ENCODE data around the gene FAM25C.
"Not testable (repeated sequence)": the region's sequence is repeated elsewhere in the genome, so short reads cannot be mapped to it uniquely, and the experiment has no call there.

FAM25C gene

DNA sequence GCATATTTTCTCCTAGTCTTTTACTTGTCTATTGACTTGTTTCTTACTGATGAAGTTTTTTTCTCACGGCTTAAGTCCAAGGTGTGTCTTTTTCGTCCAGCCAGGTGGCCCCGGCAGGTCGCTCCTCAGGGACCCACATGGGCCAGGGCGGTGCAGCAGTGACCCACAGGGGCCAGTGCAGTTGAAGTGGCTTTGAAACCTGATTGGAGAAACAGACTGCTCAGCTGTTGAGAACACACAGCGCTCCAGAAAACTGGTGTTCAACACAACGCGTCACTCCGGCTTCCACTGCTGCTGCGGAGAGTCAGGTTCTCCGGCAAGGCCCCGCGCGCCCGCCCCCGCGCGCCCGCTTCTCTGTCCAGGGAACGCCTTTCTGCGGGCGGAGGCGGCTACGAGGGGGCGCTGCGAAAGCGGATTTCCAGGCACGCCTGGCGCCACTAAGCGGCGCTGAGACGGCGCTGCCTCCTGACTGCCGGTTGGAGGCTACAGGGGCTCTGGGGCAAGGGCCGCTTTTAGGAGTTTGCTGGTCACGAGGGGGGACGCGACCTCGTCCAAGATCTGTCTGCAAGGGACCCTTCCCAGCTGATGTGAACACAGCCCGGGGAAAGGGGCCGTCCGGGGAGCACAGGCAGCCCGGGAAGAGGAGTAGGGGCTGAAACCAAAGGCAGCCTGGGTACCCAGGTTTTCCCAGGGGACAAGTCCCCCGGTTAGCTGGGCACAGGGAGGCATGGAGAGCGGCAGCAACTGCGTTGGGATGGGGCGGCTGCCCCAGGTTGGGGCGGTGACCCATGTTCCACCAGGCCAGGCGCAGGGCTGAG lies 13.0 kb downstream of the FAM25C start:
- peak overlapping the region; percentile 51 for H3K9ac ChIP-seq (ENCODE audit: low read length)
- not testable (repeated sequence) for H3K36me3 ChIP-seq (ENCODE audit: control insufficient read depth, insufficient read depth, low read length); H3K4me3 ChIP-seq (ENCODE audit: low read depth, low read length); H3K27ac ChIP-seq (ENCODE audit: low read depth, low read length); H3K4me1 ChIP-seq (ENCODE audit: control insufficient read depth, insufficient read depth, low read length); H3K9me3 ChIP-seq (ENCODE audit: control insufficient read depth, insufficient read depth, low read depth, low read length); H3K27me3 ChIP-seq (ENCODE audit: control insufficient read depth, insufficient read depth, low read length)

GRCh38 chr10:47975409-47975808 lies 24.2 kb downstream of the FAM25C start:
- H3K9me3 ChIP-seq (ENCODE audit: control insufficient read depth, insufficient read depth, low read depth, low read length); H3K4me1 ChIP-seq (ENCODE audit: control insufficient read depth, insufficient read depth, low read length); H3K9ac ChIP-seq (ENCODE audit: low read length); H3K27ac ChIP-seq (ENCODE audit: low read depth, low read length); H3K27me3 ChIP-seq (ENCODE audit: control insufficient read depth, insufficient read depth, low read length); H3K36me3 ChIP-seq (ENCODE audit: control insufficient read depth, insufficient read depth, low read length); H3K4me3 ChIP-seq (ENCODE audit: low read depth, low read length): not testable (repeated sequence)

GRCh38 chr10:47973131-47973530 lies 26.5 kb downstream of the FAM25C start:
- not testable (repeated sequence) for H3K4me3 ChIP-seq (ENCODE audit: low read depth, low read length); H3K36me3 ChIP-seq (ENCODE audit: control insufficient read depth, insufficient read depth, low read length); H3K27ac ChIP-seq (ENCODE audit: low read depth, low read length); H3K4me1 ChIP-seq (ENCODE audit: control insufficient read depth, insufficient read depth, low read length); H3K27me3 ChIP-seq (ENCODE audit: control insufficient read depth, insufficient read depth, low read length); H3K9me3 ChIP-seq (ENCODE audit: control insufficient read depth, insufficient read depth, low read depth, low read length); H3K9ac ChIP-seq (ENCODE audit: low read length)

DNA sequence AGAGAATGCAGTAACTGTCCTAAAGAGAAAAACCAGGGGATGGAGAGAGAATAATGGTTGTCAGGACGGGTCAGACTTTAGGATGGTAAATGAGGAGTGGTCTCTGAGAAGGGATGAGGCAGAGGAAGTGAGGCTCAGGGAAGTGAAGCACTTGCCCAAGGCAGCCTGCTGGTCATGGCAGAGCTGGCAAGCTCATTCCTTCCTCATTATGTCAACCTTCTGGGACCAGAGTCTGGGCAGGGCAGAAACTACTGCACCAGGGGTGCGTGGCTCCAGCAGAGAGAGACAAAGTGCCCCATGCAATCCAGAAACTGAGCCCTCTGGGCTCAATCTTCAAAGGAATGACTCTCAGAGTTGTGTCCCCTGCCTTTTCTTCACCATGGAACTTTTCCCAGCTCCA lies 27.5 kb downstream of the FAM25C start:
- H3K36me3 ChIP-seq (ENCODE audit: control insufficient read depth, insufficient read depth, low read length); H3K4me1 ChIP-seq (ENCODE audit: control insufficient read depth, insufficient read depth, low read length); H3K4me3 ChIP-seq (ENCODE audit: low read depth, low read length); H3K27me3 ChIP-seq (ENCODE audit: control insufficient read depth, insufficient read depth, low read length); H3K27ac ChIP-seq (ENCODE audit: low read depth, low read length); H3K9me3 ChIP-seq (ENCODE audit: control insufficient read depth, insufficient read depth, low read depth, low read length); H3K9ac ChIP-seq (ENCODE audit: low read length): not testable (repeated sequence)

- H3K9me3 ChIP-seq (ENCODE audit: control insufficient read depth, insufficient read depth, low read depth, low read length); H3K9ac ChIP-seq (ENCODE audit: low read length); H3K4me3 ChIP-seq (ENCODE audit: low read depth, low read length); H3K27me3 ChIP-seq (ENCODE audit: control insufficient read depth, insufficient read depth, low read length); H3K36me3 ChIP-seq (ENCODE audit: control insufficient read depth, insufficient read depth, low read length); H3K27ac ChIP-seq (ENCODE audit: low read depth, low read length); H3K4me1 ChIP-seq (ENCODE audit: control insufficient read depth, insufficient read depth, low read length): not testable (repeated sequence)
These were observed 28.0 kb downstream of the FAM25C start for GRCh38 chr10:47971598-47971997.

DNA sequence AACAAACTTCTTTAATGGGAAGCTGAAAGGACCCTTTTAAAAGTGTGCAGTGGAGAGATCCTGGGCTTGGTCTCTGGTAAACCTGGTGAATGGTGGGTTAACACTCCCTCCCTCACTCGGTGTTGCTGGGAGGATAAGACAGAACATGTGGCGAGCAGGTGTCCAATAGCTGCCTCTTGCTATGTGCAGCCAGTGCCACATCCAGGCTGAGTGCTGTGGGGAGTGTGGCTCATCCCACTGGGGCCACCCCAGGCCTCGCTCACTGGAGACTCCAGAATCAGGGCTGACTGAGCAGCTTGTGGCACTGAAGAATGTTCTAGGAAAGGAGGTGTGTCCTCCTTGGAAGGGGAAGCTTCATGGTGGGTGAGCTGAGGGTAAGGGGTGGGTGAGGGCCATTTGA lies 29.5 kb downstream of the FAM25C start:
- H3K27me3 ChIP-seq (ENCODE audit: control insufficient read depth, insufficient read depth, low read length); H3K27ac ChIP-seq (ENCODE audit: low read depth, low read length); H3K9me3 ChIP-seq (ENCODE audit: control insufficient read depth, insufficient read depth, low read depth, low read length); H3K4me1 ChIP-seq (ENCODE audit: control insufficient read depth, insufficient read depth, low read length); H3K4me3 ChIP-seq (ENCODE audit: low read depth, low read length); H3K36me3 ChIP-seq (ENCODE audit: control insufficient read depth, insufficient read depth, low read length); H3K9ac ChIP-seq (ENCODE audit: low read length): not testable (repeated sequence)

GRCh38 chr10:47968988-47969387 lies 30.6 kb downstream of the FAM25C start:
- H3K4me3 ChIP-seq (ENCODE audit: low read depth, low read length); H3K36me3 ChIP-seq (ENCODE audit: control insufficient read depth, insufficient read depth, low read length); H3K27ac ChIP-seq (ENCODE audit: low read depth, low read length); H3K4me1 ChIP-seq (ENCODE audit: control insufficient read depth, insufficient read depth, low read length); H3K9me3 ChIP-seq (ENCODE audit: control insufficient read depth, insufficient read depth, low read depth, low read length); H3K27me3 ChIP-seq (ENCODE audit: control insufficient read depth, insufficient read depth, low read length); H3K9ac ChIP-seq (ENCODE audit: low read length): not testable (repeated sequence)

DNA sequence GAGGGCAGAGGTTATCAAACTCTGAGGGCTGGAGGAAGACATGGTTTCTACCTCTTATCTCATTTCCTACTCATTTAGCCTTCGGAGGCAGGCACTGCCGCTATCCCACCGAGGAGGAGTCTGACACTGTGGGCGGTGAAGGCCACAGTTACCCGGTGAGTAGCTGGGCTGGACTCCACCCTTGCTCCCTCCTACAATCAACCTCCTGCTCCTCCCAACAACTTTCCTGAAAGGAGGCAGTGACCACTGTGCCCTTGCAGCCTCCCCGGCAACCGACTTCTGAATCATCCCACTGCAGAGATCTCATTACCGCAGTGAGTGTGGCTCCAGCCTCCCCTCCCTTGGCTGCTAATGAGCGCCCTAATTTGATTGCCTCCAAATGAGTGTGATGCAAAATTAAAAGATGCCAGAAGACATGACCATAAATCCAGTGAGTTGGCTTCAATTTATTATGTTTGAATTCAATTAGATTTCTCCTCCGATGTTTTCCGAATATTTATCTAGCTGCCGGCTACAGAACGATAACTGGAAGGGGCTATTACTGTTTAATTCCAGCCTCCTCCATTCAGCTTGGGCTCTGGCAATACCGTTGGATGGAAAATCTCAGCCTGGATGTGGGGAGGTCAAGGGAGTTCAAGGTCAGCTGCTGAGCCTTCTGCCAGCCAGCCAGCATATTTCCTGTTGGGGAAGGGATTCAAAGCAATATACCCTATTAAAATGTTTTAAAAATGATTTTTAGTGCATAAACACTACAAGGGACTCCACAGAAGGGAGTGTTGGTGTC lies 35.1 kb downstream of the FAM25C start:
- H3K27me3 ChIP-seq (ENCODE audit: control insufficient read depth, insufficient read depth, low read length); H3K36me3 ChIP-seq (ENCODE audit: control insufficient read depth, insufficient read depth, low read length): not testable (repeated sequence)

DNA sequence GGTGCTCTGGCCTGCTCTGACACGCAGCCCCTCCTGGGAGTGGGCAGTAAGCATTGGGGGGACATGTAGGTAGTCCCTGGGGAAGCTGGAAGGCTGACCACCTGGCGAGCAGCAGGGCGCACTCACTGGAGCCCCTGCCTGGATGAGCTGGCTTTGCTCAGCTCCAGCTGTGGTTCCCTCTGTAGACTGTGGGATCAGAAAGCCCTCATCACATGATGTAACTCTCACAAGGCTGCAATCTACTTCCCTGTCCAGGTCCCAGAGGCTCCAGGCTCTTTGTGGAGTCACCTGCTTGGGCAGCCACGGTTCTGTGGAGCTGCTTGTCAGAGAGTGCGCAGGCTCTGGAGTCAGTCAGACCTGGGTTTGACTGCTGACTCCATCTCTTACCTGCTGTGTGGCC lies 36.8 kb downstream of the FAM25C start:
- H3K4me1 ChIP-seq (ENCODE audit: control insufficient read depth, insufficient read depth, low read length); H3K9me3 ChIP-seq (ENCODE audit: control insufficient read depth, insufficient read depth, low read depth, low read length); H3K36me3 ChIP-seq (ENCODE audit: control insufficient read depth, insufficient read depth, low read length); H3K4me3 ChIP-seq (ENCODE audit: low read depth, low read length); H3K27ac ChIP-seq (ENCODE audit: low read depth, low read length); H3K27me3 ChIP-seq (ENCODE audit: control insufficient read depth, insufficient read depth, low read length); H3K9ac ChIP-seq (ENCODE audit: low read length): not testable (repeated sequence)

More for the DNA sequence above, 35.1 kb downstream of the FAM25C start:
- not testable (repeated sequence) for H3K9ac ChIP-seq (ENCODE audit: low read length); H3K27ac ChIP-seq (ENCODE audit: low read depth, low read length); H3K4me3 ChIP-seq (ENCODE audit: low read depth, low read length); H3K9me3 ChIP-seq (ENCODE audit: control insufficient read depth, insufficient read depth, low read depth, low read length); H3K4me1 ChIP-seq (ENCODE audit: control insufficient read depth, insufficient read depth, low read length)

DNA sequence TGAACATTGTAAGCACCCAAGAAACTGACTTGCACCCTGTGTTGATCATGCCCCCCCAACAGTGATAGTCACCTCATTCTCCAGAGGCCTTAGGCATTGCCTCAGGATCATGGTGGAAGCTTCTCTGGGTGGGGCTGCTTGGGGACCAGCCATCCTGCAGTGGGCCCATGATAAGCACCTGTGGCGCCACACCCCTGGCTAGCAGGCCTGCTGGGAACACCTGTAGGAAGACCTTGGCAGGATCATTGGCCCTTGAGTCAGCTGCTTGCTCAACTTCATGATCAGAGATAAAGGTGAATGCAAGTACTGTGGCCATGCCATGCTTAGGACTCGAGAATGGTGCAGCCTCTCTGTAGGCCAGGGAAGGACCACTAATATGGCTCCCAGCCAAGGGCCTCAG lies 38.9 kb downstream of the FAM25C start:
- H3K4me1 ChIP-seq (ENCODE audit: control insufficient read depth, insufficient read depth, low read length); H3K9me3 ChIP-seq (ENCODE audit: control insufficient read depth, insufficient read depth, low read depth, low read length); H3K4me3 ChIP-seq (ENCODE audit: low read depth, low read length); H3K36me3 ChIP-seq (ENCODE audit: control insufficient read depth, insufficient read depth, low read length); H3K9ac ChIP-seq (ENCODE audit: low read length); H3K27me3 ChIP-seq (ENCODE audit: control insufficient read depth, insufficient read depth, low read length); H3K27ac ChIP-seq (ENCODE audit: low read depth, low read length): not testable (repeated sequence)

- H3K27ac ChIP-seq (ENCODE audit: low read depth, low read length); H3K9ac ChIP-seq (ENCODE audit: low read length); H3K4me1 ChIP-seq (ENCODE audit: control insufficient read depth, insufficient read depth, low read length); H3K27me3 ChIP-seq (ENCODE audit: control insufficient read depth, insufficient read depth, low read length); H3K4me3 ChIP-seq (ENCODE audit: low read depth, low read length); H3K36me3 ChIP-seq (ENCODE audit: control insufficient read depth, insufficient read depth, low read length); H3K9me3 ChIP-seq (ENCODE audit: control insufficient read depth, insufficient read depth, low read depth, low read length): not testable (repeated sequence)
These were observed 39.9 kb downstream of the FAM25C start for GRCh38 chr10:47959677-47960076.
